ENCODE data around the gene TNIK. TPM values are rescaled to one million over a fixed set of nuclear protein-coding genes. Genes with fewer than 3 reads are reported as not detected.

TNIK gene
- polyA plus RNA-seq, 1 donor from 2014 or later, result 19.3 TPM

DNA sequence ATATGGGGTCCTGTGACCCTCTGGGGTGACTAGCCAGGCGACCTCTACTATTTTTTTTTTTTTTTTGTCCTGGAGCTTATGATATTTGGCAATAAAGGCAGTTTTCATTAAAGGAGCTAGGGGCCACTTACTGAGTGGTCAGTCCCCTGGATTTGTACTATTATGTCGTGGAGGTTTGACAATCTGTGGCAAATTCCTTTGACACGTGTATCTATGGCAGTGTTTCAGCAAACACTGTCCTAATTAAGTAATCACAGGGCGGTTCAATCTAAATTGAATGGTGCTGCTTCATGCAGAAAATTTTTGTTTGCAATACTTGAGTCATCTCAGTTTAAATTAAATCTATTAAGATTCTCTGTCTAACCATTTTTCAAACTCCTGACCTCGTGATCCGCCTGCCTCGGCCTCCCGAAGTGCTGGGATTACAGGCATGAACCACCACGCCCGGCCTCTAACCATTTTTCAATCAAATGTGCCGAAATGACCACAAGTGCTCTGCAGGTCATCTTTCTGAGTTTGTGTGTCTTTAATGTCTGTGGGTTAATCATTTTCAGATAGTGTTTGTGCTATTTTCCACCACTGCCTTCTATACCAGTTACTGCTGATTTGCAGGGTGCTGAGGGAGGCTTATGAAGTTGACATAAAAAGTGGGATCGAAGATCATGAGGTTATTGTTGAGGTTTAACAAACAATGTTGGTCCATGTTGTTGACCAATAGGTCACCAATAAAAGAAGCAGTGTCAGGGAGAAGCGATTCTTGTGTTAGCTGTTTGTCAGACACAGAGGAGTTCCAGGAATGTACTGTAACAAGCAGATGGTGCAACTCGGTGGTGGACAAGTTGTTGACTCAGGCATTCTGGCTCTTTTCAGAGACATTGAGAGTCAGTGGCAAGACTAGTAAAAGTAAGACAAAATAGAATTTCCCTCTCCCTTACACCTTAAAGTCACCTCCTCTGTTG is 415.1 kb downstream of the TNIK start:
- Histone ChIP-seq H2AFZ (ENCODE audit: low read depth, low read length) (no peak overlapping the region), H3K27me3 (ENCODE audit: insufficient read depth, low read depth, low read length) (no peaks in the 10 kb centered on the region), H3K9ac (ENCODE audit: low read length) (no peak overlapping the region), H3K4me3 (ENCODE audit: low read length) (no peak overlapping the region), H3K9me3 (ENCODE audit: low read length) (no peaks in the 10 kb centered on the region), H3K4me2 (ENCODE audit: low read length) (no peak overlapping the region), H3K9me2 (ENCODE audit: insufficient read depth, low read length) (no peaks in the 10 kb centered on the region), H3K36me3 (ENCODE audit: insufficient read depth, low read length) (no peaks in the 10 kb centered on the region), H3K27ac (ENCODE audit: low read length) (no peak overlapping the region), H3F3A (ENCODE audit: insufficient read depth, low read length, poor library complexity, severe bottlenecking) (no peaks in the 10 kb centered on the region), H3K79me2 (replicated peaks; ENCODE audit: insufficient read depth, low read length) (no peaks in the 10 kb centered on the region), H4K20me1 (ENCODE audit: insufficient read depth) (no peaks in the 10 kb centered on the region)
- TF ChIP-seq, protein P1, sequence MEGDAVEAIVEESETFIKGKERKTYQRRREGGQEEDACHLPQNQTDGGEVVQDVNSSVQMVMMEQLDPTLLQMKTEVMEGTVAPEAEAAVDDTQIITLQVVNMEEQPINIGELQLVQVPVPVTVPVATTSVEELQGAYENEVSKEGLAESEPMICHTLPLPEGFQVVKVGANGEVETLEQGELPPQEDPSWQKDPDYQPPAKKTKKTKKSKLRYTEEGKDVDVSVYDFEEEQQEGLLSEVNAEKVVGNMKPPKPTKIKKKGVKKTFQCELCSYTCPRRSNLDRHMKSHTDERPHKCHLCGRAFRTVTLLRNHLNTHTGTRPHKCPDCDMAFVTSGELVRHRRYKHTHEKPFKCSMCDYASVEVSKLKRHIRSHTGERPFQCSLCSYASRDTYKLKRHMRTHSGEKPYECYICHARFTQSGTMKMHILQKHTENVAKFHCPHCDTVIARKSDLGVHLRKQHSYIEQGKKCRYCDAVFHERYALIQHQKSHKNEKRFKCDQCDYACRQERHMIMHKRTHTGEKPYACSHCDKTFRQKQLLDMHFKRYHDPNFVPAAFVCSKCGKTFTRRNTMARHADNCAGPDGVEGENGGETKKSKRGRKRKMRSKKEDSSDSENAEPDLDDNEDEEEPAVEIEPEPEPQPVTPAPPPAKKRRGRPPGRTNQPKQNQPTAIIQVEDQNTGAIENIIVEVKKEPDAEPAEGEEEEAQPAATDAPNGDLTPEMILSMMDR (IDR thresholded peaks at IDR 0.05; ENCODE audit: poor library complexity, severe bottlenecking), result no peak
- TF ChIP-seq EZH2 (IDR thresholded peaks at IDR 0.05; ENCODE audit: borderline replicate concordance, insufficient read depth, low read length, poor library complexity, severe bottlenecking) (no peak), MXI1 (conservative IDR thresholded peaks at IDR 0.05; ENCODE audit: poor library complexity, severe bottlenecking) (no peak), SMC3 (conservative IDR thresholded peaks at IDR 0.05; ENCODE audit: poor library complexity) (no peak), POLR2AphosphoS5 (IDR thresholded peaks at IDR 0.05) (no peak)
- TF ChIP-seq, protein P2, sequence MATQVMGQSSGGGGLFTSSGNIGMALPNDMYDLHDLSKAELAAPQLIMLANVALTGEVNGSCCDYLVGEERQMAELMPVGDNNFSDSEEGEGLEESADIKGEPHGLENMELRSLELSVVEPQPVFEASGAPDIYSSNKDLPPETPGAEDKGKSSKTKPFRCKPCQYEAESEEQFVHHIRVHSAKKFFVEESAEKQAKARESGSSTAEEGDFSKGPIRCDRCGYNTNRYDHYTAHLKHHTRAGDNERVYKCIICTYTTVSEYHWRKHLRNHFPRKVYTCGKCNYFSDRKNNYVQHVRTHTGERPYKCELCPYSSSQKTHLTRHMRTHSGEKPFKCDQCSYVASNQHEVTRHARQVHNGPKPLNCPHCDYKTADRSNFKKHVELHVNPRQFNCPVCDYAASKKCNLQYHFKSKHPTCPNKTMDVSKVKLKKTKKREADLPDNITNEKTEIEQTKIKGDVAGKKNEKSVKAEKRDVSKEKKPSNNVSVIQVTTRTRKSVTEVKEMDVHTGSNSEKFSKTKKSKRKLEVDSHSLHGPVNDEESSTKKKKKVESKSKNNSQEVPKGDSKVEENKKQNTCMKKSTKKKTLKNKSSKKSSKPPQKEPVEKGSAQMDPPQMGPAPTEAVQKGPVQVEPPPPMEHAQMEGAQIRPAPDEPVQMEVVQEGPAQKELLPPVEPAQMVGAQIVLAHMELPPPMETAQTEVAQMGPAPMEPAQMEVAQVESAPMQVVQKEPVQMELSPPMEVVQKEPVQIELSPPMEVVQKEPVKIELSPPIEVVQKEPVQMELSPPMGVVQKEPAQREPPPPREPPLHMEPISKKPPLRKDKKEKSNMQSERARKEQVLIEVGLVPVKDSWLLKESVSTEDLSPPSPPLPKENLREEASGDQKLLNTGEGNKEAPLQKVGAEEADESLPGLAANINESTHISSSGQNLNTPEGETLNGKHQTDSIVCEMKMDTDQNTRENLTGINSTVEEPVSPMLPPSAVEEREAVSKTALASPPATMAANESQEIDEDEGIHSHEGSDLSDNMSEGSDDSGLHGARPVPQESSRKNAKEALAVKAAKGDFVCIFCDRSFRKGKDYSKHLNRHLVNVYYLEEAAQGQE (IDR thresholded peaks at IDR 0.05; ENCODE audit: borderline replicate concordance), result no peak

DNA sequence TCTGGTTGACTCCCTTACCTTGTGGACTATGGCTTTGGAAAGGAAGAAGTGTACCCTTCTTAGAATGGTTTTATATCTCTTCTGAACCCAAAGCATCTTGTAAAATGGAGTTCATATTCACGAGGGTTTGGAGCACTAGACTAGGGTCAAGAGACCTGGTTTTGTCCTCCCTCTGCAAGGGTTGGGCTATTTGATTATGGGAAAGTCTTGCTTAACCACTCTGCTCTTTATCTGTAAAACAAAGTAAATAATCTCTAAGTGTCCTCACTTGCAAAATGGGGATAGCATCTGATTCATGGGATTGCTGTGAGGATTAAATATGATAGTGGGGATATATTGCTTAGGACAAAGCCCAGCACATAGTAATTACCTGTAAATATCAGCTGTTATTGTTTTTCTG is 415.8 kb downstream of the TNIK start:
- H2AFZ ChIP-seq (ENCODE audit: low read depth, low read length), result no peak overlapping the region
- H3K4me2 ChIP-seq (ENCODE audit: low read length), result no peak overlapping the region
- no peaks in the 10 kb centered on the region for H3K79me2 ChIP-seq (replicated peaks; ENCODE audit: insufficient read depth, low read length)
- no peaks in the 10 kb centered on the region for H4K20me1 ChIP-seq (ENCODE audit: insufficient read depth)
- no peak overlapping the region for H3K27ac ChIP-seq (ENCODE audit: low read length)
- H3K9me2 ChIP-seq (ENCODE audit: insufficient read depth, low read length), result no peaks in the 10 kb centered on the region
- H3K9me3 ChIP-seq (ENCODE audit: low read length), result no peaks in the 10 kb centered on the region
- H3K27me3 ChIP-seq (ENCODE audit: insufficient read depth, low read depth, low read length), result no peaks in the 10 kb centered on the region
- no peak overlapping the region for H3K4me3 ChIP-seq (ENCODE audit: low read length)
- no peaks in the 10 kb centered on the region for H3K36me3 ChIP-seq (ENCODE audit: insufficient read depth, low read length)
- no peaks in the 10 kb centered on the region for H3F3A ChIP-seq (ENCODE audit: insufficient read depth, low read length, poor library complexity, severe bottlenecking)
- TF ChIP-seq EP300 (conservative IDR thresholded peaks at IDR 0.05; ENCODE audit: poor library complexity, severe bottlenecking), result no peak
- TF ChIP-seq MXI1 (conservative IDR thresholded peaks at IDR 0.05; ENCODE audit: poor library complexity, severe bottlenecking), result no peak
- TF ChIP-seq RAD21 (conservative IDR thresholded peaks at IDR 0.05), result no peak
- no peak for TF ChIP-seq SMC3 (conservative IDR thresholded peaks at IDR 0.05; ENCODE audit: poor library complexity)
- TF ChIP-seq POLR2AphosphoS5 (IDR thresholded peaks at IDR 0.05), result no peak
- TF ChIP-seq EZH2 (IDR thresholded peaks at IDR 0.05; ENCODE audit: borderline replicate concordance, insufficient read depth, low read length, poor library complexity, severe bottlenecking), result no peak
- TF ChIP-seq TAF1 (IDR thresholded peaks at IDR 0.05; ENCODE audit: low read depth), result no peak
- TF ChIP-seq, protein P2 (IDR thresholded peaks at IDR 0.05; ENCODE audit: borderline replicate concordance), result no peak
- TF ChIP-seq, protein P1 (IDR thresholded peaks at IDR 0.05; ENCODE audit: poor library complexity, severe bottlenecking), result no peak
- no peak overlapping the region for H3K9ac ChIP-seq (ENCODE audit: low read length)
